T follicular helper cell (primary cell): ENCODE results near the gene PHLDA2.
"Not testable (repeated sequence)": the region's sequence is repeated elsewhere in the genome, so short reads cannot be mapped to it uniquely, and the experiment has no call there.

Experiments
- DNase-seq: peaks from one replicate; pipeline ENCODE4 v3.0.0-alpha.2; 2020; ENCODE audit warnings: low read depth

The PHLDA2 gene

DNA sequence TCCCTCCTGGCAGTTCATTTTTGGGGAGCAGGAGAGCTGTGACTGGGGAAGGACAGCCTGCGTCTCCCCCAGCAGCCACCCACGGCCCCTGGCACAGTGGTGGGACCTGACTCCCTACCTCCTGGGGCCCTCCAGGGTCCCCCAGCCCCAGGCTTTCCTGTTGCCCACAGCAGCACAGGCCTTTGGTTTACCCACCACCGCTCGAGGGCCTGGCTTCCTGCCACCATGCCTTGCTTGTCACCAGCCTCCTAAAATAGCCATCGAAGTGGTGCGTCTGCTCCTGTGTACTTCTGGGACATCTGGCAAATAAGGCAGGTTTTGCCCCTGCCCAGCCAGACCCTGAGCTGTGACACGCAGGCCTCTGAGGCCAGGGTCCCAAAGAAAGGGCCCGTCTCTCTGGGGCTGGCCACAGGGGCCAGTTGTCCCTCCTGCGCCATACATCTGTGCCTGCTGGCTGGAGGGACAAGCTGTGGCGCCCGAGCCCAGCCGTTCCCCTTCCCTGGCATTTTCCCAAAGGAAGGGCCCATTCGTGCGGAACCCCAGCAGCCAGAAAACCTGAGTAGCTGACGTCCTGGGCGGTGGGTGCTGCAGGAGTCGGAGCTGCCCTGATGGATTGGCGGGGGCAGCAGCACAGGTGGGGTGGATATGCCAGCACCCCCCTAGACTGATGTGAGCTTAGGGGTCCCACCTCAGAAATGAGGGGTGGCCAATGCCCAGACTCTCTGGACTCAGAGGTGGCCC lies 14.6 kb downstream of the PHLDA2 start:
- no peak for DNase-seq

DNA sequence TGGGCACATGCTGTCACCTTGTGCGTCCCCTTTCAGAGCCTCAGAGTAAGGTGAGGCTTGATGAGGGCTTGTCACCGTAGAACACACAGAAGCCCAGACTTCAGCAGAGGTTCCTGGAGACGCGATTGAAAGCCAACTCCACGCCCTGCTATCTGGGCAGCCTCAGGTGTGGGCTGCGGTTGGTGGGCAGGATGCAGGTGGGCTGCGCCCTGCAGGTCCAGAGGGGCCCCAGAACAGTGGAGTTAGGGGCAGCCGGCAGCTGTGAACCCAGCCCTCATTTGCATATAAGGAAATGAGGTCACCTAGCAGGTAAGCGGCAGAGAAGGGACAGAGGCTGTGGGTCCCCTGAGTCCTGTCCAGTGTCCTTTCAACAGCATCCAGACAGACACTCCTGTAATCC lies 15.4 kb downstream of the PHLDA2 start:
- DNase-seq = no peak

DNA sequence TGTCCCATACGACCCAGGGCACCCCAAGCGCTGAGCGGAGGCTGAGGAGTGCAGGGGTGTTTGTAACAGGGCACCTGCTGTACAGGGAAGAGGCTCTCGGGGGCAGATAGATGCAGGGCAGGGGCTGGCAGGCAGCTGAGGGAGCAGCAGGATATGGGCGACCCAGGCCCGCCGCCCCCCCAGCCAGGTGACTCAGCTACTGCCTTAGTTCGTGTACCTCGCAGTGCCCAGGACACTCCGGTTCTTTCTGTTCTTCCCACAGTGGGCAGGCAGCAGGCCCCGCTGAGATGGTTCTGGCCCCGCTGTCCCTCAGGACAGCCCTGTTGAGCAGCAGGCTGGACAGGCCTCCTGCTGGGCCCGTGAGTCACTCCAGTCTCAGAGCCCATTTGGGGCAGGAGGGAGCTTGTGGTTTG lies 16.2 kb downstream of the PHLDA2 start:
- no peak for DNase-seq

DNA sequence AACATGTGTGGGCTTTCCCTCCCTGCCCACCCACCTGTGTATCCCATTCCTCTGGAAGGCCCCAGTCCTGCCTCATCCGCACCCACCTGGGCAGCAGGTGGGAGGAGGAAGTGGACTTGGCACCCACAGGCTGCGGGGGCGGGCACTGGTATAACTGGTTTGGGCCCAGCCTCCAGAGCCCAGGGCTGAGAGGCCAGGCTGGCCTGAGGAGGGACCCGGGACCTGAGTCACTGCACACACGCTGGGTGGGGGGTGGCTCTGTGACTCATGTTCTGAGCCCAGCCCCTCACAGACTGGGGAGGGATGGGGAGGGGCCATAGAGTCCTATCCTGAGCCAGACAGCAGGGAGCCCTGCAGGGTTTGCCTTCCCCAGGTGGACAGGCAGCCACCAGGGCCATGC lies 16.7 kb downstream of the PHLDA2 start:
- no peak for DNase-seq

DNA sequence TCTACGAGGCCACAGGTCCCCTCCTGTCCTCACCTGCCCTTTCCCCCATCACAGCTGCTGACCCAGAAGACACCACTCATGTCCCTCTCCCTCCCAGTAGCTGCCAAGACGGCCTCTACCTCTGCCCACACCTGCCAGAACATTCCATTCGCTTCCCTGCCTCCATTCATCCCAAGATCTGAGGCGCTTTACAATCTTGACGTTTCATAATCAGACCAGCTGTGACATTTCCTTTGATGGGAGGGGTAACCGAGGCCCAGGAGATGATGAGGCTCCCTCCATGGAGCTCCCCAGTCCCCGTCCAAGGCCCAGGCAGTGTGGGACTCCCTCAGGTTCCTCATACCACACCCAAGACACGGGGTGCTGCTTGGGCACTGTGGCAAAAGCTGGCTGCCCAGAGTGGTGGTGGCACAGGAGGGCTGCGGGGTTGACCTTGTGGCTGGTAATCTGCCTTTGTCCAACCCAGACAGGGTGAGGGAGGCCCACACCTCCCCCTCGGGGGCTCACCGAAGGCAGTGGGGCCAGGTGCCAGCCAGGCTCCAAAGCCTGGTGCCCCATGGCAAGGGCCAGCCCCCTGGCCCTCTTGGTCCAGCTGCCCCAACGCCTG lies 17.3 kb downstream of the PHLDA2 start:
- no peak for DNase-seq

DNA sequence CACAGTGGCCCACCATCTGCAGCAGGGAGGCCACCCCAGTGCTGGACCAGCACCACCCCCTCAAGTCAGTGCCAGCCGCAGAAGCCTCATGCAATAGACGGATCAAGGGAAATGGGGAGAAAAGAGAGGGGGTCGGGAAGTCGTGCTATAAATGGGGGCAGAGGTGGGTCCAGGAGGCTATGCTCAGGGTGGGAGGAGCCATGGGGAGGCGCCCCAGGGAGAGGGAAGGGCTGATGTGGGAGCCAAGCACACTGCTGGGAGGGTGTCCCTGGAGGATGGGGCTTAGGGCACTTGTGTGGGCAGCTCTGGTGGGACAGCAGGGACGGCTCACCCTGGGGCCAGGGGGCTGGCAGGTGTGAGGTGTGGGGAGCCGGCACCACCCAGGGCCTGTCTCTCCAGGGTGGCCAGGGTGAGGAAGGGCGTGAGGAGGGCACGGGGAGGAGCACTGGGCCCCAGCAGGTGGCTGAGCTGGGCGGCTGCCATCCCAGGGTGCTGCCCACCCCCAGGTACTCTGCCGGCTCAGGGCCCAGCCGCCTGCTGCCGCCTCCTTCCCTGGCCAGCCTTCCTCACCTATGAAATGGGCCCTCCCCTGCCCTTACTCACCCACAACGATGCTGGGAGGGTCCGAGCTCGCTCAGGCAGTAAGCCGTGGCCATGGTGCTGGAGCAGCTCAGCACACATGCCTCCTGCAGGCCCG lies 18.0 kb downstream of the PHLDA2 start:
- no peak for DNase-seq

DNA sequence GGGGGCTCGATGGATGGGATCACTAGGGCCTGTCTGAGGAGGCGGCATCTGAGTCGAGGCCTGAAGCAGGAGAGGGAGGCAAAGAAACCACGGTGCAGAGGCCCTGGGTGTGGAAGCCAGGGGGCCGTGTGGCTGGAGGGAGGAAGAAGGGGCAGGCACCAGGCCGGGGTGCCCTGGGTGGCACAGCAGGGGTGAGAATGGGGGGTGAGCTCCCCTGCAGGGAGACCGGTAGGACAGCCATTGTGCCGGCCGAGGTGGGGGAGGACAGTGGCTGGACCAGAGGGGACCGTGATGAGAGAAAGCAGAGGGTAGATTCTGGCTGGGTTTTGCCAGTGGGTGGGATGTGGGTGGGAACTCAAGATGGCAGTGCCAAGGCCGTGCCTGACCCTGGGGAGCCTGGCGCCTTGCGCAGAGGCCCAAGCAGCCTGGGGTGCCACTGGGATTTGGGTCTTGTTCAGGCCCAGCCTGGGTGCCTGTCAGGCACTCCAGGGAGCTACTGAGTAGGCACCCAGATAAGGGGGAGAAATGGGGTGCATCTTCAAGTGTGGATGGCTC lies 18.7 kb downstream of the PHLDA2 start:
- no peak for DNase-seq

DNA sequence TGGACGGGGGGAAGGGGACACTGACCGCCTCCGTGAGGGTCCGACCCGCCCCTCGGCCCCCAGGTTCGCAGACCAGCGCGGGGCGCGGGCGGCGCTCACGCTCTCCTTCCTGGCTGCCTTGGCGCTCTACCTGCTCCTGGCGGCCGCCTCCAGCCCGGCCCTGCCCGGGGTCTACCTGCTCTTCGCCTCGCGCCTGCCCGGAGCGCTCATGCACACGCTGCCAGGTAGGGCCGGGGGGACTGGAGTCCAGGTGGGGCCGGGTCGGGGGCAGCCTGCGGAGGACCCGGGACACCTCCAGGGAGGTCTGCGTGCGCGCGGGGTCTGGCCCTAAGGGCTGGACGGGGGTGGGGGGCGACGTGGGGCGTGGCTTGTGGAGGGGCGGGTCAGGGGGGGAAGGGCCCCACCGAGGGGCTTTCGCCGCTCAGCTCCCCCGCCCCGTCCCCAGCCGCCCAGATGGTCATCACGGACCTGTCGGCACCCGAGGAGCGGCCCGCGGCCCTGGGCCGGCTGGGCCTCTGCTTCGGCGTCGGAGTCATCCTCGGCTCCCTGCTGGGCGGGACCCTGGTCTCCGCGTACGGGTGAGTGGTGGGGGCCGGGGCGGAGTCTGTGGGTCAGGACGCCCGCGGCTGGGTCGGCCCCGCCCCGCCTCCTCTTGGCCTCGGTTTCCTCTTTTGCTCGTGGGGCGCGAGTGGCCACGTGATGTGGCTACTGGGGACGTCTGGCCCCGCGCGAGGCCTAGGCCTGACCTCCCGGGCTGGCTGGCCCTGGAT lies 19.9 kb downstream of the PHLDA2 start:
- DNase-seq = no peak

DNA sequence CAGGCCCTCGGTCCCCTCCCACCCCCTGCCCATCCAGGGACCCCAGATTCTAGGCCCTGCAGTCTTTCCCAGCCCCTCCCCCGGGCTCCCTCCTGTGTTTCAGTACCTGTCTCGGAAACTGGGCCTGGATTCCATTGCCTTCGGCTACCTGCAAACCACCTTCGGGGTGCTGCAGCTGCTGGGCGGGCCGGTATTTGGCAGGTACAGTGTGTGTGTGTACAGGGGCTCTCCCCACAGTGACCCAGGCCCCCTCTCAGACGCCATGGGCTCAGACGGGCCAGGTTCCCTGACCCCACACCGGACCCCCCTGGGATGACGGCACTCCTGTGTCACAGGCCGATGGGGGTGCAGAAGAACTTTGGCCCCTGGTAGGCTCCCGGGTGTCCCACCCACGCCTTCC lies 21.1 kb downstream of the PHLDA2 start:
- no peak for DNase-seq

DNA sequence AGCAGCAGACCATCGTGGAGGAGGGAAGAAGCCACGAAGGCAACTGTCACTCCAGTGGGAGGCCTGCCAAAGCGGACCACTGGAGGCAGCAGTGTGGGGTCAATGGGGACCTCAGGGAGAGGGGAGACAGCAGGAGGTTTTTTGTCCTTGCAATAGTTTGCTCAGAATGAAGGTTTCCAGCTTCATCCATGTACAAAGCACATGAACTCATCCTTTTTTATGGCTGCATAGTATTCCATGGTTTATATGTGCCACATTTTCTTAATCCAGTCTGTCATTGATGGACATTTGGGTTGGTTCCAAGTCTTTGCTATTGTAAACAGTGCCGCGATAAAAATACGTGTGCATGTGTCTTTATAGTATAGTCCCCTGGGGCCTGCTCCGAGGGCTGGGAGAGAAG lies 23.9 kb downstream of the PHLDA2 start:
- not testable (repeated sequence) for DNase-seq

DNA sequence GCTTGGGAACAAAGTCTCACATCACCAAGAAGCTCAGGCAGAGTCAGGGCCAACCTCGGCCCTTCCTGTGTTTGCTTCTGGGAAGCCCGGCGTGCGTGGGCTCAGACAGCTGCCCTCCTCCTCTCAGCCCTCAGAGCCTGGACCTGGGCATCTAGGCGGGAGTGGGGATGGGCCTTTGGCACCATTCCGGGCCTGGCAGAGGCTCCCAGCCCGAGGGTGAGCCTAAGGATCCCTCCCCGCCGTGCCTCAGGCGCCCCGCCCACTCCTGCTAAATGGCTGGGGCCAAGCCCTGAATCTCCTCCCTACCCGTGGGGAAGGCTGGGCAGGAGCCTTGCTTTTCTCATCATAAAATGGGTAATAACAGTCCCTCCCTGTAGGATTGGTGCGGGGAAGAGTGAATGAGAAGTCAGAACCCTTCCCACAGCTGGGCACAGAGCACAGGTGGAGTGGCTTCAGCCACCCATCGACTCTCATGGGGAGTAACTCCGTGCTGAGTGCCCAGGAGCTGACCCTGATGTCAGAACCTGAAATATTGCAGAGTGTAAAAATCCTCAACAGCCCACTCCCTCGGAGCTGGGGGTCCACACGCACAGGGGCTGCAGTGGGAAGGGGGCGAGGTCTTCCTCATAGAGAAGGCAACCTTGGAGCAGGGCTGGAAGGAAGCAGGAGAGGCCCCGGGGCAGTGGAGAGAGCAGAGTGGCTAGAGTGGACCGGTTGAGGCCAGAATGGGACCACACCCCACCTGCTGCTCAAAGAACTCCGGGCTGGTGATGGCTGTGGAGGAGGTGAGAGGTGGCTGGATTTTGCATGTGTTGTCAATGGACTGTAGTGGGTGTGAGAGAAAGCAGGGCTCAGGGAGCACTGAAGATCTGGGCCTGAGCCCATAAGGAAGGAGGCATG lies 24.8 kb downstream of the PHLDA2 start:
- no peak for DNase-seq

DNA sequence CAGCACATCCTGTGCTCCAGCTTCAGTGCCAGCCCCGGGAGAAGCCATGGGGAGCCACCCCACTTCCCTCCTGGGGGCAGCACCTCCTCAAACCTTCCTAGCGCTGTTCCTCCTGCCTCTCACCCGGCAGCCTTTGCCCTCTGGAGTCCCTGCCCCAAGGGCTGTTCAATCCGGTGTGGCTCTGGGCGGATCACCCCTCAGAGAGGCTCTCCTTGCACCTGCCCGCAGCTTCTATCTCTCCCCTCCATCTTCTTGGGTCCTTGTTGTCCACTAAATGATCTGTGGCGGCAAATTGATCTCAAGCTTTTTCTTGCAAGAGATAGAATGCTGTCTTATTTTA lies 25.6 kb downstream of the PHLDA2 start:
- no peak for DNase-seq

DNA sequence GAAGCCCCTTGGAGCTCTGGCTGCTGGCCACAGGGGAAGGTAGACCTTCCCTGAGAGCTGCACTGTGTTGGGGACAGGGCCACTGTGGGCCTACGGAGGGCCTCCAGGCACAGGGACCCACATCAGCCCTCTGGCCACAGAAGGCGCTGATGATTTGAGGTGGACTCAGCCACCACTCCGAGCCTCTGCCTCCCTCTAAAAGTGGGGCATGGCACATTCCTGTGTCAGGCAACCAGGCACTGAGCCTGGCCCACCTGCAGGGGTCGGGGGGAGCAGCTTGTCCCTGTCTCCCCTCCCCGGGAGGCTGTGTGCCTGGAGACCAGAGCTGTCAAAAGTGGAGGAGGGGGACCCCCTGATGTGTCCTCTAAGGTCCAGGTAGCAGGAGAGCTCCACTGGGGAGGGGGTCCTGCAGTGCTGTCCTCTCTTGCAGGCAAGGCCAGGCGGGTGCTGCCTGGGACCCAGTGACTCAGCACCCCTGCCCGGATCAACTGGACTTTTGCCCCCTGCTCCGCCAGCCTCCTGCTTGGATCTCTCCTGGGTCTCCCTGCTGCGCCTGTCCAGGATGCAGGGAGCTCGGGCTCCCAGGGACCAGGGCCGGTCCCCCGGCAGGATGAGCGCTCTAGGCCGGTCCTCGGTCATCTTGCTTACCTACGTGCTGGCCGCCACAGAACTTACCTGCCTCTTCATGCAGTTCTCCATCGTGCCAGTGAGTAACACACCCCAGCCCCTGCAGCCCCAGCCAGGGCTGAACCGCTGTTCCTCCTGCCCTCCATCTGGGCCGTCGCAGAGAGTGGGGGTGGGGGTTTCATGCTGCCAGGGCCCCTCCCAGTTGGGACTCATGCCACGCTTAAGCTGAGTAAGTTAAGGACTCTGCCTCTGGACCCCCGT lies 26.2 kb downstream of the PHLDA2 start:
- DNase-seq = no peak

DNA sequence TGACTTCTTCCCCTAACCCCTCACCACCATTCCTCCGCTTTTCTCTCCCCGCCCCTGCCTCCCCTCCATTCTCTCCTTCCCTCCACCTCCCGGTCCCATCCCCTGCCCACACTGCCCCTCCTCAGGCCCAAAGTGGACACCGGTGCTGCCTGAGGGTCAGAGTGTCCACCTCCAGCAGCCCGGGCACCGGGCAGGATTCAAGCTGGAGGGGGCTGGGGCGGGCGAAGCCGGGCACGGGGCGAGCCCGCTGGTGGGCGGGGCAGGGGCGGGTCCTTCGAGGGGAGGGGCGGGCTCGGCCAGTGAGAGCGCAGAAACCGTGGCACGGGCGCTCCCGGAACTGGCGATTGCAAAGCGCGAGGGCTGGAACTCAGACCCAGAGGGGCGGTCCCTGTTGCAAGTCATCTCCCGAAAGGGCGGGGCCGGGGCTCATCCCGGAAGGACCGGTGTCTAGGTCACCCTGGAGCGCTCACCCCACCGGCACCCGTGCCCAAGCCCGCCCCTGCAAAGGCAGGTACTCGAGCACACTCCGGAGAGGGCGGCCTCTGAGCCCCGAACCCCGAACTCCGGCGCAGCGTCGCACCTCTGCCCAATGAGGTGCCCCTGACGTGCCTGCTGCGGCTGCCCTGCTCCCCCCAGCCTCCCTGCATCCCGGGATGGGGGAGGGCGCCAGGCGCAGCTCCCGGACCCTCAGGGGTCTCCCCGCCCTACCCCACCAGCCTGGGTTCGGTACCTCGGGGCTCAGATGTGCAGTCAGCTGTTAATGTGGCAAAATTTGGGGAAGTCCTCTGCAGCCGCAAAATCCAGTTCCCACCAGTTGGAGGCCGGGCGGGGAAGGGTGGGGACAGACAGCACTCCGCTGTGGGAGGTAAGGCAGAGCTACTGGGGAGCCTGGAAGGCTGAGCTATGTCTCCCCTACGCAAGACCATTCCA lies 27.1 kb downstream of the PHLDA2 start:
- DNase-seq = peak; percentile 81

DNA sequence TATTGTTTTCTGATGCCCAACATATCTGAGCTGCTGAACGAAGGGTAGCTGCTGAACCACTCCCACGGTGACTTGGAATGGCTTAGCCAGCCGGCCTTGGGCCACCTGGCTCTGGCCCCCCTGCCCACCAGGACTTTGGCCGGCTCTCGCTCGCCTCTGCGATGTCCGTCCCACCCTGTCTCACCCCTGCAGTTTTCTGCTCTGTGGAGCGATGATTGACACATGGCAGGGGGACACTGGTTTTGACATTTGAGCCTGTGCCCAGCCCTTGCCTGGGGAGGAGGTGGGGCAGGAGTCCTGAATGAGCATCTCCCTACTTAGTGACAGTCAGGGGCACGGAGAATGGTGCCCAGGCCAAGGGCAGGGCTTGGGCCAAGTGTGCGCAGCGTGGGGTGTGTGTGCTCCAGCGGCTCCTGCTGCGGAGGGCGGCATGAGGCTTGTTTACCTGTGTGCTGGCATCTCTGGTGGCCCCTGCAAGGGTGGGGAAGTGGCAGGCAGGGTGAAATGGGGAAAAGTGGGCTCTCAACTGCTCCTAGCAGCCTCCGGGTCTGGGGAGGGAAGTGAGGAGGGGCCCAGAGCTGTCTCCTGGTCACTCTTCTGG lies 27.9 kb downstream of the PHLDA2 start:
- no peak for DNase-seq

DNA sequence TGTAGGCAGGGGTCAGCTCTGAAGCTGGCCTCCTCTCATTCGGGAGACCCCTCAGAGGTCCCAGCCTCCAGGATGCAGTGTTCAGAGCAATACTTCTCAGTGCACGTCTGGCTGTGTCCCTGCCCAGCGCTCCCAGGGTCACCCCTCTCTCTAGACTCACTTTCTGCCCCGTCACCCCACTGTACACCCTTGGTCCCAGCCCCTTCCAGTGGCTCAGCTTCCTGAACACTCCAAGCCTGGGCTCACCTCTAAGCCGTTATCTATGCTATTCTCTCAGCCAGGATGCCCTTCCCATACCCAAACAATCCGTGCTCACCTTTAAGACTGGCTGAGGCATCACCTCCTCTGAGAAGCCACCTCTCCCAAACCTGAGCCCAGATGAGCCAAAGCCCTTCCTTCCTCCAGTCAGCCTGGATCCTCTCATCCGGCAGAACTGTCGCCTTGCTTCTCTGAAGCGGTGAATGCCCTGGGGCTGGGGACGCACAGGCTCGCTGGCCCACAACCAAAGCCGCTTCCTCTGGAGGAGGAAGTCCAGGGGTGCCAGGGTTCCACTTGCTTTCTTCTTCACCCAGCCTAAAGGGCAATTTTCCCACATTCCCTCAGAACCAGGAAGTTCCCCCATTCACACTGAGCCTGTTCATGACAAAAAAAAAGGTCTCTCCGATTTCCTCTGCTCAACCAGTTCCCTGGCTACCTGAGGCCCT lies 30.0 kb downstream of the PHLDA2 start:
- no peak for DNase-seq

DNA sequence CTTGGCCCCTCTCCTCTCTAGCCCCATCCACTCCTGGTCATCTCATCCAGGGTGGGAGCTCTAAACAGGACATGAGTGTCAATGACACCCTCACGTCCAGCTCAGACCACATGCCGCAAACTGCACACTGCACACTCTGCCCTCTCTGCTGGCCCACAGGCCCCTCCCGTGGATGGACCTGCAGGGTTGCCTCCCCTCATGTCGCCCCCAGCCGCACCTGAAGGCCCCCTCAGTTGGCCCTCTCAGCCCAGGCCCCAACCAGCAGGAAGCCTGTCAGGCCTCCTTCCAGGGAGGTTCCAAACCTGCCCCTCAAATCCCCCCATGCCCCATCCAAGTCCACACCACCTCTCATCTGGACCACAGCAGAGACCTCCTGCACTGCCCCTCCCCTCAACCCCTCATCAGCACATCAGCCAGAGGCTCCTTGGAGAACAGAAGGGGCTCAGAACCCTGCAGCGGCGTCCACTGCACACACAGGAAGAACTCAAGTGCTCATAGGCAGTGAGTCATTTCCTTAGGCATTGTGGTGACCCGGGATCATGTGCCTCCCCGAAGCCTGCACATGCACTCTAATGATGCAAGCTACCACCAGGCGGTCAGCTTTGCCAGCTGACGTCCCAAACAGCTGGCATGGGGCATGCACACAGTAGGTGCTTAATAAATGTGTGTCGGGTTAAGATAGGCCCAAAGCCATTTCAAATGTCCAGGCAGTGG lies 30.7 kb downstream of the PHLDA2 start:
- peak; percentile 29 for DNase-seq
